H9 (cell line): ENCODE measurements around the gene MB. TPM values are rescaled to one million over a fixed set of nuclear protein-coding genes. Genes with fewer than 3 reads are reported as not detected.

ENCODE experiments used
- DNase-seq: peaks from one replicate; pipeline ENCODE4 v3.0.0-alpha.2; 2017
- H2AFZ ChIP-seq: one replicate; pipeline ENCODE4 v1.6.1; 2013; ENCODE audit warnings: mild to moderate bottlenecking, low read length, control low read depth, moderate library complexity
- H2AK5ac ChIP-seq: 2 replicates; pipeline ENCODE4 v1.6.1; 2013; ENCODE audit warnings: low read length, control low read depth, mixed read lengths; ENCODE audit not compliant: insufficient read length
- H2BK120ac ChIP-seq: one replicate; pipeline ENCODE4 v1.6.1; 2013; ENCODE audit warnings: low read depth, mild to moderate bottlenecking, low read length, control low read depth, inconsistent platforms; ENCODE audit not compliant: poor library complexity, severe bottlenecking
- H2BK12ac ChIP-seq: 2 replicates; pipeline ENCODE4 v1.6.1; 2013; ENCODE audit warnings: low read length, control low read depth, mixed read lengths, low read depth; ENCODE audit not compliant: insufficient read length
- H2BK15ac ChIP-seq: 2 replicates; pipeline ENCODE4 v1.6.1; 2013; ENCODE audit warnings: low read depth, low read length, control low read depth
- H2BK20ac ChIP-seq: one replicate; pipeline ENCODE4 v1.6.1; 2013; ENCODE audit warnings: low read depth, mild to moderate bottlenecking, low read length, control low read depth, inconsistent platforms; ENCODE audit not compliant: poor library complexity, severe bottlenecking
- H2BK5ac ChIP-seq: 2 replicates; pipeline ENCODE4 v1.6.1; 2013; ENCODE audit warnings: low read length, control low read depth, mixed read lengths; ENCODE audit not compliant: insufficient read length
- H3K14ac ChIP-seq: 2 replicates; pipeline ENCODE4 v1.6.1; 2013; ENCODE audit warnings: low read length, control low read depth; ENCODE audit not compliant: insufficient read depth
- H3K18ac ChIP-seq: 2 replicates; pipeline ENCODE4 v1.6.1; 2013; ENCODE audit warnings: low read depth, mild to moderate bottlenecking, mixed read lengths, low read length, control low read depth; ENCODE audit not compliant: insufficient read length
- H3K23ac ChIP-seq: 2 replicates; pipeline ENCODE4 v1.6.1; 2013; ENCODE audit warnings: low read length, control low read depth, mixed read lengths, low read depth; ENCODE audit not compliant: insufficient read length
- H3K23me2 ChIP-seq: 2 replicates; pipeline ENCODE4 v1.6.1; 2013; ENCODE audit warnings: low read depth, mild to moderate bottlenecking, mixed read lengths, low read length, control low read depth; ENCODE audit not compliant: insufficient read length, poor library complexity, severe bottlenecking
- H3K27ac ChIP-seq: 2 replicates; pipeline ENCODE4 v1.5.1; 2013; ENCODE audit warnings: low read length, control low read depth, mixed read lengths, low read depth; ENCODE audit not compliant: insufficient read length
- H3K27me3 ChIP-seq: 2 replicates; pipeline ENCODE4 v1.6.1; 2013; ENCODE audit warnings: low read length, control low read depth, inconsistent platforms; ENCODE audit not compliant: insufficient read depth
- H3K4ac ChIP-seq: 2 replicates; pipeline ENCODE4 v1.6.1; 2013; ENCODE audit warnings: low read depth, mild to moderate bottlenecking, control low read depth, inconsistent platforms, low read length, moderate library complexity
- H3K4me1 ChIP-seq: 2 replicates; pipeline ENCODE4 v1.6.1; 2013; ENCODE audit warnings: low read length, control low read depth, inconsistent platforms; ENCODE audit not compliant: insufficient read depth
- H3K4me2 ChIP-seq: 2 replicates; pipeline ENCODE4 v1.6.1; 2013; ENCODE audit warnings: low read length, control low read depth, mixed read lengths; ENCODE audit not compliant: insufficient read length, insufficient read depth
- H3K56ac ChIP-seq: 2 replicates; pipeline ENCODE4 v1.6.1; 2013; ENCODE audit warnings: low read depth, mild to moderate bottlenecking, mixed read lengths, low read length, control low read depth; ENCODE audit not compliant: insufficient read length
- H3K79me1 ChIP-seq: 2 replicates; pipeline ENCODE4 v1.6.1; 2013; ENCODE audit warnings: low read depth, mild to moderate bottlenecking, moderate library complexity, low read length, control low read depth, inconsistent platforms; ENCODE audit not compliant: insufficient read depth, poor library complexity, severe bottlenecking
- H3K79me2 ChIP-seq: 2 replicates; pipeline ENCODE4 v1.6.1; 2013; ENCODE audit warnings: low read length, control low read depth, inconsistent platforms; ENCODE audit not compliant: insufficient read depth
- H3K9ac ChIP-seq: 2 replicates; pipeline ENCODE4 v1.6.1; 2013; ENCODE audit warnings: low read length, control low read depth, mixed read lengths; ENCODE audit not compliant: insufficient read length; ENCODE audit errors: extremely low read depth
- H3K9me3 ChIP-seq: one replicate; pipeline ENCODE4 v1.6.1; 2013; ENCODE audit warnings: low read depth, low read length, inconsistent platforms; ENCODE audit not compliant: control insufficient read depth
- H3T11ph ChIP-seq: one replicate; pipeline ENCODE4 v1.6.1; 2013; ENCODE audit warnings: mild to moderate bottlenecking, low read length, control low read depth, inconsistent platforms
- H4K20me1 ChIP-seq: one replicate; pipeline ENCODE4 v1.6.1; 2013; ENCODE audit not compliant: control insufficient read depth, insufficient read length, insufficient read depth
- H4K5ac ChIP-seq: 2 replicates; pipeline ENCODE4 v1.6.1; 2013; ENCODE audit warnings: low read depth, mild to moderate bottlenecking, mixed read lengths, low read length, control low read depth; ENCODE audit not compliant: insufficient read length
- H4K8ac ChIP-seq: replicated peaks from 2 replicates; pipeline ENCODE4 v1.6.1; 2013; ENCODE audit warnings: low read length, control low read depth, mixed read lengths, low read depth; ENCODE audit not compliant: insufficient read length
- H4K91ac ChIP-seq: 2 replicates; pipeline ENCODE4 v1.6.1; 2013; ENCODE audit warnings: low read depth, mild to moderate bottlenecking, moderate library complexity, mixed read lengths, low read length, control low read depth; ENCODE audit not compliant: insufficient read length
- H3K27ac Mint-ChIP-seq, 3 experiments: 2 replicates in 2 of 3; 3 replicates in 1 of 3; pipeline ENCODE4 v1.8.0; 2020 to 2021; ENCODE audit warnings: mixed read lengths in 3 of 3, mild to moderate bottlenecking in 1 of 3, moderate library complexity in 1 of 3
- H3K27me3 Mint-ChIP-seq: 2 replicates; pipeline ENCODE4 v1.8.0; 2021; ENCODE audit warnings: low read depth, mild to moderate bottlenecking, moderate library complexity, mixed read lengths
- H3K36me3 Mint-ChIP-seq, 3 experiments: 2 replicates in 2 of 3; 3 replicates in 1 of 3; pipeline ENCODE4 v1.8.0; 2020 to 2021; ENCODE audit warnings: low read depth in 3 of 3, mixed read lengths in 3 of 3; ENCODE audit not compliant: insufficient read depth in 1 of 3
- H3K4me1 Mint-ChIP-seq, 2 experiments: 2 replicates each; pipeline ENCODE4 v1.8.0; 2020; ENCODE audit warnings: mixed read lengths in 2 of 2
- H3K4me3 Mint-ChIP-seq, 2 experiments: 2 replicates in 1 of 2; 3 replicates in 1 of 2; pipeline ENCODE4 v1.8.0; 2020 to 2021; ENCODE audit warnings: mild to moderate bottlenecking in 2 of 2, mixed read lengths in 2 of 2, moderate library complexity in 1 of 2
- H3K9me3 Mint-ChIP-seq, 2 experiments: 2 replicates in 1 of 2; 3 replicates in 1 of 2; pipeline ENCODE4 v1.8.0; 2020; ENCODE audit warnings: mild to moderate bottlenecking in 2 of 2, mixed read lengths in 2 of 2, moderate library complexity in 1 of 2
- CTCF ChIP-seq: fragments of 200-600 bp; sonication (generic); conservative IDR thresholded peaks from 3 replicates; pipeline ENCODE4 v1.8.0; 2021; ENCODE audit warnings: antibody characterized with exemption, mild to moderate bottlenecking
- WGBS: extraction: QIAGEN DNeasy Blood & Tissue Kit; methylation state at CpG from one replicate; pipeline ENCODE4 v1.1.7; 2013; ENCODE audit warnings: missing lambda C conversion rate, low lambda C conversion rate, mixed read lengths; ENCODE audit not compliant: insufficient read length; ENCODE audit errors: extremely low coverage; 5-methylcytosine and 5-hydroxymethylcytosine counted together
- total RNA-seq: library from RNA; stranded (reverse); gene quantifications from 2 replicates; pipeline ENCODE4 v1.2.1, GENCODE V29; 2021

The MB gene
- total RNA-seq, 1 experiment from 2014 or later: 0.55 TPM

GRCh38 chr22:35592418-35592967, 24.6 kb downstream of the MB start:
- no peak overlapping the region for H4K8ac ChIP-seq

More at GRCh38 chr22:35592418-35592967, 24.6 kb downstream of the MB start:
- Histone ChIP-seq H2BK20ac (no peak overlapping the region), H3K23ac (no peak overlapping the region), H2AFZ (no peak overlapping the region), H3K4ac (no peak overlapping the region), H4K20me1 (no peaks in the 10 kb centered on the region), H3K9me3 (no peaks in the 10 kb centered on the region), H2BK15ac (no peak overlapping the region), H3K18ac (no peak overlapping the region), H3K79me2 (no peaks in the 10 kb centered on the region), H3K14ac (no peak overlapping the region; the same call in 1 of the 2 replicates), H4K5ac (no peak overlapping the region), H3K79me1 (no peaks in the 10 kb centered on the region), H3K23me2 (no peaks in the 10 kb centered on the region), H2BK120ac (no peak overlapping the region), H2BK12ac (no peak overlapping the region), H3K56ac (no peak overlapping the region), H3K4me1 (no peaks in the 10 kb centered on the region), H3K9ac (no peak overlapping the region), H2AK5ac (no peak overlapping the region), H3T11ph (no peak overlapping the region), H2BK5ac (no peak overlapping the region), H4K91ac (no peak overlapping the region), H3K27ac (no peak overlapping the region), H3K27me3 (no peaks in the 10 kb centered on the region), H3K4me2 (no peak overlapping the region)
- Mint-ChIP-seq H3K4me3 (no peak overlapping the region; a peak in 1 of 5 replicates), H3K36me3 (no peaks in the 10 kb centered on the region), H3K27ac (peak overlapping the region in 2 of 3 experiments; percentile 11 to 16; a peak in 4 of 7 replicates), H3K27me3 (peaks cover 7% of the 10 kb centered on the region), H3K4me1 (peaks cover 0 to 29% of the 10 kb centered on the region in 2 experiments), H3K9me3 (no peaks in the 10 kb centered on the region)
- WGBS: no CpG with 5 or more reads among the region's 4 CpGs
- no peak for DNase-seq
- no peak for TF ChIP-seq CTCF
